Mucosa of descending colon (tissue), 3 donors: ENCODE results near the gene C4orf46. TPM values are rescaled to one million over a fixed set of nuclear protein-coding genes. Genes with fewer than 3 reads are reported as not detected.

Experiments
- ATAC-seq: fragments of 200-7000 bp; cut with Tn5 transposase; one replicate; pipeline ENCODE4 v1.9.1; 2020; ENCODE audit warnings: mild to moderate bottlenecking, moderate library complexity
- DNase-seq, 3 donors: peaks; one replicate each; pipeline ENCODE4 v3.0.0-alpha.2; 2020
- H3K36me3 ChIP-seq: fragments of 200-600 bp; one replicate; pipeline ENCODE4 v1.8.0; 2021; ENCODE audit warnings: low read depth, mild to moderate bottlenecking
- H3K4me1 ChIP-seq: fragments of 200-600 bp; one replicate; pipeline ENCODE4 v1.8.0; 2021; ENCODE audit warnings: low read depth, mild to moderate bottlenecking
- H3K4me3 ChIP-seq: fragments of 200-600 bp; one replicate; pipeline ENCODE4 v1.8.0; 2021; ENCODE audit warnings: mild to moderate bottlenecking
- H3K9me3 ChIP-seq: fragments of 200-600 bp; one replicate; pipeline ENCODE4 v1.8.0; 2021; ENCODE audit warnings: mild to moderate bottlenecking
- CTCF ChIP-seq: fragments of 200-600 bp; IDR thresholded peaks from one replicate; pipeline ENCODE4 v1.8.0; 2022; ENCODE audit warnings: antibody characterized with exemption, mild to moderate bottlenecking
- intact Hi-C, 2 donors: fragments of 100-400 bp; cut with DNase I in 1 of 2; cut with micrococcal nuclease in 1 of 2; formaldehyde crosslinking; loops; one replicate each; pipeline versions ENCODE4 v1.11.0 to v1.11.1; 2022; cut with DNase I, micrococcal nuclease
- total RNA-seq, 3 donors: library from RNA; stranded (reverse); fragmentation: NEBNext Ultra II Directional in 2 of 3; extraction: Animal tissue kit (Norgen Biotek cat#: 25700) in 2 of 3; gene quantifications; one replicate each; pipeline versions ENCODE4 v1.2.1 to v1.2.4, GENCODE V29; 2021 to 2023
- donor health status: DM: no; HTN: no; CAD: no; lungs with moderate emphysema.
- donor health status: DM: no; HTN: no; CAD: no.
- donor health status: DM: no; HTN: yes; CAD: no.

Gene C4orf46
- total RNA-seq, 3 donors from 2014 or later, result 2.4 to 6.3 (median 3.6) TPM

- no peak for DNase-seq
- no peak for ATAC-seq
- Histone ChIP-seq H3K4me3 (no peak overlapping the region), H3K9me3 (no peaks in the 10 kb centered on the region), H3K4me1 (no peaks in the 10 kb centered on the region), H3K36me3 (no peaks in the 10 kb centered on the region)
- intact Hi-C loops, result no loop called here
- no peak for TF ChIP-seq CTCF
Measured at GRCh38 chr4:158688813-158689212, 17.1 kb upstream of the C4orf46 start.

GRCh38 chr4:158682066-158682465 lies 10.4 kb upstream of the C4orf46 start:
- DNase-seq, result no peak
- no peaks in the 10 kb centered on the region for H3K36me3 ChIP-seq
- no peak for ATAC-seq

GRCh38 chr4:158681629-158682028 lies 9.9 kb upstream of the C4orf46 start:
- intact Hi-C loops, result no loop called here
- ATAC-seq (peak; percentile 38), DNase-seq (no peak)
- no peaks in the 10 kb centered on the region for H3K36me3 ChIP-seq
- H3K4me3 ChIP-seq, result no peak overlapping the region
- no peaks in the 10 kb centered on the region for H3K4me1 ChIP-seq
- H3K9me3 ChIP-seq, result no peaks in the 10 kb centered on the region
- TF ChIP-seq CTCF, result no peak

More at GRCh38 chr4:158682066-158682465, 10.4 kb upstream of the C4orf46 start:
- no peak for TF ChIP-seq CTCF
- no peak overlapping the region for H3K4me3 ChIP-seq
- intact Hi-C loops, result no loop called here
- no peaks in the 10 kb centered on the region for H3K9me3 ChIP-seq
- H3K4me1 ChIP-seq, result no peaks in the 10 kb centered on the region

GRCh38 chr4:158678767-158679166 lies 7.1 kb upstream of the C4orf46 start:
- no peak for TF ChIP-seq CTCF
- no peak for DNase-seq
- peak; percentile 34 for ATAC-seq
- Histone ChIP-seq H3K9me3 (no peaks in the 10 kb centered on the region), H3K36me3 (no peaks in the 10 kb centered on the region), H3K4me1 (no peaks in the 10 kb centered on the region), H3K4me3 (no peak overlapping the region)
- intact Hi-C loops, result no loop called here

- H3K4me3 ChIP-seq, result no peak overlapping the region
- H3K9me3 ChIP-seq, result no peaks in the 10 kb centered on the region
- H3K36me3 ChIP-seq, result peaks cover 4% of the 10 kb centered on the region
- DNase-seq (no peak), ATAC-seq (no peak)
- no peak for TF ChIP-seq CTCF
- H3K4me1 ChIP-seq, result peaks cover 8% of the 10 kb centered on the region
- intact Hi-C loops, result no loop called here
Measured at GRCh38 chr4:158676076-158676475, 4.4 kb upstream of the C4orf46 start.

GRCh38 chr4:158673633-158674032 lies 1.9 kb upstream of the C4orf46 start:
- Histone ChIP-seq H3K4me3 (no peak overlapping the region), H3K36me3 (peaks cover 4% of the 10 kb centered on the region), H3K9me3 (no peaks in the 10 kb centered on the region), H3K4me1 (peaks cover 16% of the 10 kb centered on the region)
- TF ChIP-seq CTCF, result no peak
- DNase-seq (no peak), ATAC-seq (no peak)
- intact Hi-C loops, result no loop called here
